HG02798 (cell line): ENCODE data around the gene ADRA1B.

Experiments
- ATAC-seq: cut with Tn5 transposase; IDR thresholded peaks from one replicate; pipeline ENCODE4 v1.9.1; 2021; ENCODE audit warnings: mild to moderate bottlenecking; ENCODE audit not compliant: unreplicated experiment, poor library complexity

Gene ADRA1B

DNA sequence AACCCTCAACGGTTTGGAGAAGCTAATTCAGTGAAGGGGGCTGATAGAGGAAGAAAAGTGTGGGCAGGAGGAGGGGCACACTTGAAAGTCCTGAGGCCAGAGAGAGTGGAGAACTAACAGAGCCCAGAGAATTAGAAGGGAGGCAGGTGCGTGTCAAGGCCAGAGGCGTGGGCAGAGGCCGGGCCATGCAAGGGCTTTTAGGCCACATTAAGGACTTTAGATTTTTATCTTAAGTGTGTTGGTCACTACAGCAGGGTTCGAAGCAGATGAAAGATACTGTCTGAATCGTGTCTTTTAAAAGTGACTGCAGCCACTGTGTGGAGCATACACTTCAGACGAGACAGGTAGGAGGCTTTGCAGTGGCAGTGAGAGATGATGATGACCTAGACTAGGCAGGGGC lies 6.7 kb downstream of the ADRA1B start:
- no peak for ATAC-seq

DNA sequence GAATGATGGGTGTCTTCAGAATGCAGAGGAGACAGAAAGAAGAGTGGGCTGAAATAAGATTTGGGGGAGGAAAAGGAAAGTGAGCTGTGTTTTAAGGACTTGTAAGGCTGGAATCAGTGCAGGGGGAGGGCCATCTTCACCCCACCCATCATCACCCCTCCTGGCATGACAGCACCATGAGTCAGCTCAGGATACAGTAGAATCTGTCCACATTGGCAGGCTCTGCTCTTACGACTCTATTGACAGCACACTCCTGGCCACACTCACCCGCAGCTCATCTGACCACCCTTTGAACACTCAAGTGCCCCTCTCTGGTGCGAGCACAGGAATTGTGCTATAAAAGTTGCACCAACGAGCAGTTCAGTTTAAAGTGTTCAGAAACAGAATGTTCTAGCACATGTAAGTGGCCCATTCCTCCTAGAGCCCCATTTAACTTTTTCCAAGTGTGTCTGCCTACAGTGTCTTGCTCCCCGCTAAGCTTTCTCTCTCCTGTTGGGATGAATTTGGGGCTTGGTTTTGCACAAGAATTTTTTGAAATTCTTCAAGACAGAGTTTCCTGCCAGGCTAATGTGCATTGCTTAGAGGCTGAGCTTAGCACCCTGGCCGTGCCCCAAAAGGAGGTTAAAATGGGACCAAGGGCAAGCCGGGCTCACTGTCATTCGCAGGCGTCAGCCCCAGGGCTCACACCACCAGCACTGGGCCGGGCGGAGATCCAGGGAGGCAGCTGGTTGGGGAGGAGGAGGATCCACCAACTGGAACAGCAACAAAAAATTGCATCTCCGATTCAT lies 12.0 kb downstream of the ADRA1B start:
- ATAC-seq: no peak

DNA sequence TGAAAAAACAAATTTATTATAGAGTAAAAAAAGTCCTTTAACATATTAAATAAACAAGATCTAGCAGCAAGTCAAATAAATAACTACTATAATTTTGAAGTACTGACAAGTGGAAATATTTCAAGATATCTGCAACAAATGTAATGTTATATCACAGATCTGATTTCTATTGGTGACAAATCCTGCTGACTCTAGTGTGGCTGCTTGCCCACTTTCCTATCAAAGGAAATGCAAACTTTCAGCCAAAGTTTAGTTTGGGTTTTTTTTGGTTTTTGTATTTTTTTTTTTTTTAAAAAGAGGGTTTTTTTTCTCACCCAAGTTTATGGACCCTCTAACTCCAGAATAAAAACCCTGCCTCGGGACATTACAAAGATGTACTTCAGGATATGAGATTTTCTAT lies 12.9 kb downstream of the ADRA1B start:
- no peak for ATAC-seq

DNA sequence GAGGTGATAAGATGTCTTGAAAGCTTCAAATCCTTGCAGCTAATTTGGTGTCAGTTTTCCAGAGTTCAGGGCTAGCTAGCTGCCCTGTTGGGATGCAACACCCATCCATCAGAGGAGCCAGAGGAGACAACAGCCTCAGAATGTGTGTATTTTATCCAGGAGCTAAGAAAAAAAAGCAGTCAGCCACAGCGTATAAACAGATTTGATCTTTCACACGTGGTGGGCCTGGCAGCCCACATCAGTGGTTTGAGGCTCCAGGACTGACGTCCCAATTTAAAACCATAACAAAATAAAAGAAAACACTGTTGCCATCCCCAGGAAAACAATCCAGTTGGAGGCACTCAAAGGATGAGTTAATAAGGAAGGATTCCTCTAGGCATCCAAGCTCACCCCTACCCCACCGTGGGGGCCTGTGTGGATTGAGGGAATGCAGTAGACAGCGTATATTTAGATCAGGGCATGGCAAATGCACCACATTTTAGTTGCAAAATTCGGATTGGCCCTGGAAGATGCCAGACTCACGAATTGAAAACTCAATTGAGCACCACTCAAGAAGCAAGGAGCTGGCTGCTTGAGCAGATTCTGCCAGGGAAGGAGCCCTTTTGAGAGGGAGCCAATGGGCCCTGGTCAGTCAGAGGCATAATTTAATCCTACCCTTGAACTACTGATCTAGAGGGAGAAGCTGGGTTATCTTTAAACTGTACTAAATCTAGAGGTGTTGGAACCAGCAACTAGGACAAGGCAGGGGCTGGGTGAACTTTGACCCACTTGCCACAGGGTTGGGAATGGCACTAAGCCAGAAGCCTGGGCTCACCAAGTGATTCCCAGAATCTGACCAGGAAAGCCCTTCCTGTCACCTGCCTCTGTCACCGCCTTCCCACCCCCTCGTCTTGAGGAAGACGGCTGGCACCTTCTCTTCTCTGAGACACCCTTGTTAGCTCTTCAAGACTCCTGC lies 17.5 kb downstream of the ADRA1B start:
- no peak for ATAC-seq

DNA sequence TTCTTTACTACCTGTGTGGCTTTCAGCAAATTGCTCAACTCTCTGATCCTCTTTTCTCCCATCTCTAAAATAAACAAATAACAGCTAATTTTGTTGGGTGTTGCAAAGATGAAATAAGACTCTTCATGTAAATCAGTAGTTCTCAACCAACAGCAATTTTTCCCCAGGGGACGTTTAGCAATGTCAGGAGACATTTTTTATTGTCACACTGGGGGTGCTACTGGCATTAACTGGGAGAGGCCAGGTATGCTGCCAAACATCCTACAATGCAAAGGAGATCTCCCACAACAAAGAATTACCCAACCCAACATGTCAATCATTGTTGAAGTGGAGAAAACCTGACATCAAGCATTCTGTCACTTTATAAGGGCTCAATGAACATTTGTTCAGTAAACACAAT lies 19.7 kb downstream of the ADRA1B start:
- no peak for ATAC-seq

DNA sequence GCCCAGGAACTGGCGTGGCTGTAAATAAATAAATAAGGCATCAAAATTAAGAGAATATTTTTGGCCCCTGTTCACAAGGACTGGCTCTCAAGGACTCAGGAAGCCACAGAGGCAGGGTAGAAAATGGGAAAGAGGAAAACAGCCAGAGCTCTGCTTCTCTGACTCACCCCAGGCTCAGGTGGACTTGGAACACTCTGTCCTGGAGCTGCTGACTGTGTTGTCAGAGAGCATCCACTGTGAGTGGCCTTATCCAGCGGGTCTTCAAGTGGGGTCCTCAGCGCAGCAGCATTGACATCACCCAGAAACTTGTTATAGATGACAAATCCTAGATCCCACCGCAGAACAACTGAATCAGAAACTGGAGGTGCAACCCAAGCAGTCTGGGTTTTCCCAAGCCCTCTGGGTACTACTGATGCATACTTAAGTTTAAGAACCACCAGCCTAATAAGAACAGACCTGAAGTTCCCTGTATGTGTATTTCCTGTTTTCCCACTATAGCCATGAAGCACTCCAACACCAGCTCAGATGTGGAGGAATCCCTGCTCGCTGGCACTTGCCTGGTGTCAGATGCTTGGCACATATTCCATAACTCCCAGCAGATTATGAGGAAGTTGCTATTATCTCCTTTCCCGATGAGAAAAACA lies 20.5 kb downstream of the ADRA1B start:
- ATAC-seq: no peak

DNA sequence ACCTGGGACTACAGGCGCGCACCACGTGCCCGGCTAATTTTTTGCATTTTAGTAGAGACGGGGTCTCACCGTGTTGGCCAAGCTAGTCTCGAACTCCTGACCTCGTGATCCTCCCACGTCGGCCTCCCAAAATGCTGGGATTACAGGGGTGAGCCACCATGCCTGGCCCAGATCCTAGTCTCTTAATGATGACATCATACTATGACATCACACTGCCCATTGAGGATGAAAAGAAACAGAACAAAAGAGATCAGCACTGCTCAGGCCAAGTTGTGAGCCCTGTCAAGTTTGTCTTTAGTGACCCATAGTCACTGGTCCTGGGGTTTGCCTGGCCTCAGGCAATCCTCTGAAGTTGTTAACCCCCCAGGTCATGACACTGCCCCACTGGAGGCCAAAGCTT lies 21.3 kb downstream of the ADRA1B start:
- no peak for ATAC-seq

DNA sequence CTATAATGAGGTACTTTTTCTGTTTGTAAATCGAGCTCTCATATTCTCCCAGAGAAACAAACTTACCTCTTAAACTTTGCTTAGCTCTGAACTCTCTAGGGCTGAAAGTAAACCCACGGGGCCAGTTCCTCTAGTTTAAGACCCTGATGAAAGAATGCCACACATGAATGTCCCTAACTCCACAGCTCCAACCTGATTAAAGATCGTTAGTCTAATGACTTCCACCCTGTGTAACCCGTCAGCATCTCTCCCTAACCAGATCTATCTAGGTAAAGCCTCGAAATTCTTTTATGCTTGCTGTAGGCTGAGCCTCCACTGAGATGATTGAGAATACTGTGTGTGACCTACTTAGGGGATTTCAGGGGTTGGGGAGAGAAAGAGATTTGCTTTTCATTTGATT lies 27.0 kb downstream of the ADRA1B start:
- ATAC-seq: no peak

DNA sequence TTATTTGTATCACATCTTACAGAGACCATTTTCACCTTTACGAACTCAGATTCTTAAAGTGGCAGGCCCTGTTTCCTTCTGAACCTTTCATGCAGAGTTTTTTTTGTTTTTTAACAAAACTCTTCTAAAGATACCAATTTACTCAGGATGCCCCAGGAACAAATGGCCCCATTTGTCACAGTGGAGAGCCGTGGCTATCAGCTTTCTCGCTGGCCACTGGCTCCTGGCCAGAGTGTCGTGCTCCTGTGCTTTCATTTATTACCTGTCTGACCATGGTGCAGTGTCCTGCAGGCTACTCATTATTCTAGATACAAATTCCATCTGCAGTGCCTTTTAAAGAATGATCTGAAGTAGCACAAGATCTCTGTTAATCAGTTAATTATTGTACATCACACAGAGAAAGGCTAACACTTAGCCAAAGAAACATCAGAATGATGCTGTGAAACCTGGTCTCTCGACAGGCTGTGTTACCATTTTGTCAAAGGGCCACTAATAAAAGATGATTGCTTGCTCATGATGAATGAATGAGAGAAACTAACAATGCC lies 27.8 kb downstream of the ADRA1B start:
- no peak for ATAC-seq

DNA sequence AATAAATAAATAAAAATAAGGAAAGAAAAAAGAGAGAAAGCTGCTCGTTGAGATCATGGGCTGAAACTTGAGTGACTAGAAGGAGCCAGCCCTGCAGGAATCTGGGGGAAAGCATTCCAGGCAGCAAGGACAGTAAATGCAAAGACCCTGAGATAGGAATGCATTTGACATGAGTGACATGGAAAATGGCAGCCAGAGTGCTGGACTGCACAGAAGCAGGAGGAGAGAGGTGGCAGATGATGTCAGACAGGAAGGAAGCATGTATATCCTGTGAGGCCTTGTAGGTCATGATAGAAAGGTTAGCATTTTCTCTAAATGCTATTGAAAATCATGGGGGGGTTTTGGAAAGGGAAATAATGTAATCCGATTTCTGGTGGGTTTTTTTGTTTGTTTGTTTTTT lies 29.1 kb downstream of the ADRA1B start:
- ATAC-seq: no peak

DNA sequence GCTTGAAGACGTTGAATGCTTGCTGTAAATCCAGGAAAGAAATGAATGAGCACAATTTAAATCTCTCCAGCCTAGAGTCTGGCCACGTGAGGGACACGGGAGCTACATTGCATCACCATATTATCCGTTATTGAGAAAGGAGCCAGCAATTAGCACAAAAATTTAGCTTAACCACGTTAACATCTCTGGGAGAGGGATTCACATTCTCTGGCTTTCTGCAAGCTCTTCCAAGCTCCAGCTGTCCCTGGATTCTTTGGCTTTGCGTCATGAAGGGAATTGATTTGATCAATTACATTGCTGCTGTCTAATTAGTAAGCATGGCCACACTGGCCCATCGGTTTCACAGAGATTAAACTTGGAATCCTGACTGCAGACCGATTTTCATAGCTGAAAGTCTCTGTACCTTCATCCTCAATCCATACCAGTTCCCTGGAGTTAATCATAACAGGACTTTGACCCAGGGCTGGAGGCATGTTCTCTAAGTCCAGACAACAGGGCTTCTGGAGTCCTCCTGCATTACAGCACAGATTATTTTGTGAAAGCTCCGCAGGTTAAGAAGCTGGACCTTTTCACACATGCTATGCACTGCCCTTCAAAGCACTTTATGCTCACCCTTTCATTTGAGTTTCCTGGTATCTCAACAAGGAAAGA lies 31.6 kb downstream of the ADRA1B start:
- no peak for ATAC-seq

DNA sequence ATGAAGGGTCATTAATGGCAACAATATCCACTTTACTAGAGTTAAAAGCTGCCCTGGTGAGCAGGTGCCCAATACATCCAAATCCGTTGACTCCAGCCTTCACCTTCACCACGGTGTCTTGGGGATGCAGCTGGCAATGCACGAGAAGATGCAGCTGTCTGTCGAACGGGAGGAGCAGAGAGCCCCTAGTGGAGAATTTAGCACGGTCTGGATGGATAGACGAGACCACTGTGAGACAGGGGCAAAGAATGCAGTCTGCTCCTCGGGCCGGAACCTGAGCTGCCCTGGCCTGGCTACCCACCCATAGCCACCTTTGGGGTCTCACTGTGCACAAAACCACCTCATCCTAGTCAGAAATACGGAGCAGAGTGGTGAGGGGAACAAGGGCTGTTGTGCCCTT lies 35.1 kb downstream of the ADRA1B start:
- no peak for ATAC-seq

DNA sequence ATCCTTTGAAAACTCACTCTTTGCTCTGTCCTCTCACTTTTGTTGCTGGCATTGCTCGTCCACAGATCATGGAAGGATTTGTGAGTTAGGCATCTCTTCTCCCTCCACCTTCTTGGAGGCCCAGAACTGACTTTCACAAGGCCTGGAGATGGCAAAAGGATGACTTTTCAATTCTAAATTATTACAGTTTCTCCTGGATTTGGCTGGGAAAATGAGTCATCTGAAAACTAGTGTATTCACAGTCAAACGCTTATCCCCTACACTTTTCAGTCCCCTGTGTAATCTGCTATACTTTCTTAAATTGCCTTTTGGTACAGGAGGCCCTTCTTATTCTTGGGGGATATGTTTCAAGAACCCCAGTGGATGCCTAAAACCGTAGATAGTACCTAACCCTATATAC lies 35.6 kb downstream of the ADRA1B start:
- ATAC-seq: no peak

DNA sequence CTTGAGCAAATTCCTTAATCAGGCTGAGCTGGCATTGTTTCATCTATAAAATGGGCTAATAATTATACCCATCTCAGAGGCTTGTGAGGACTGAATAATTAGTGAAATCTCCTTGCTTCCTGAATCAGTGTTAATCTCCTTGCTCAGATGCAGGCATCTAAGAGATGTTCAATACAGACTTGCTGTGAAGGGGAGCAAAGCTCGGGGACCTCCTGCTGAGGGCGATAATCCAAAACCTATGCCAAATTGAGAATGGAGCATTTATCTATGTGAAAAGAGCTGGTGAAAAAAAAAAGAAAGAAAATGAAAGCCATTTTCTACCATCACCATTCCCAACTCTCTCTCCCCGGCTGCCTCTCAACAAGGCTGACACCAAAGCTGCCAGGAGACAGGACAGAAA lies 37.3 kb downstream of the ADRA1B start:
- no peak for ATAC-seq

DNA sequence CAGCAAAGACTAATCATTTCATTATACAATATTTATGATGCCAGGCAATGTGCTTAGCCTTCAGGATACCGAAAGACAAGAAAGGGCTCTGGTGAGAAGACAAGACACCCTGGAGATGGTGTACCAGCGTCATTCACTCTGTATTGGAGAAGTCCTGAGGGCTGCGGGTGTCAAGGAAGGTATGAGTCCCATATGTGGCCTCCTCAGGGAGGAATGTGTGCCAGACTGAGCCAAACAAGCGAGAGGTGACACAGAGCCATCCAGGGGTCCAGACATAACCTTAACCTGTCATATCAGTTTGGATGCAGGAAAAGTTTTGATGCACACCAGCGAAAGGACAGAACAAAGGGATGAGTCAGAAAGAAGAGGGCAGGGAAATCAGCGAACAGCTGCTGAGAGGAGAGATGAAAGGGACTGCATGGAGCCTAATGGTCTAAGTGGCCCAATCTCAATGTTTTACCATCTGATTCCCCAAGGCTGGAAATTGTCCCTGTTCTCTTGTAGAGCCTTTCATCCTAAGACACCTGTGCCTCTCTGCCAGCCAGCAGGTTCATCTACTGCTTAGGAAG lies 38.9 kb downstream of the ADRA1B start:
- no peak for ATAC-seq

DNA sequence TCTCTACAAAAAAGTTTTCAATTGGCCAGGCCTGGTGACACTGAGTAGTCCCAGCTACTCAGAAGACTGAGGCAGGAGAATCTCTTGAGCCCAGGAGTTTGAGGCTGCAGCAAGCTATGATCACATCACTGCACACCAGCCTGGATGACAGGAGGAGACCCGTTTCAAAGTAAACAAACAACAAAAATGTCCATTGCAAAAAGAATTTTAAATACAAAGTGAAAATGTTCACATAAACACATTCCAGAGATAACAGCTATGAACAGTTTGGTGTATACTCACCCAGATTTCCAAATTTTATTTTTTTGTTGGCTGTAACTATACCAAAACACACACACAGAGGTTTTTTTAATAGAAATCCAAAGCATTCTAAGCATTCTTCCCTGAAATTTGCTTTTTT lies 39.8 kb downstream of the ADRA1B start:
- no peak for ATAC-seq

DNA sequence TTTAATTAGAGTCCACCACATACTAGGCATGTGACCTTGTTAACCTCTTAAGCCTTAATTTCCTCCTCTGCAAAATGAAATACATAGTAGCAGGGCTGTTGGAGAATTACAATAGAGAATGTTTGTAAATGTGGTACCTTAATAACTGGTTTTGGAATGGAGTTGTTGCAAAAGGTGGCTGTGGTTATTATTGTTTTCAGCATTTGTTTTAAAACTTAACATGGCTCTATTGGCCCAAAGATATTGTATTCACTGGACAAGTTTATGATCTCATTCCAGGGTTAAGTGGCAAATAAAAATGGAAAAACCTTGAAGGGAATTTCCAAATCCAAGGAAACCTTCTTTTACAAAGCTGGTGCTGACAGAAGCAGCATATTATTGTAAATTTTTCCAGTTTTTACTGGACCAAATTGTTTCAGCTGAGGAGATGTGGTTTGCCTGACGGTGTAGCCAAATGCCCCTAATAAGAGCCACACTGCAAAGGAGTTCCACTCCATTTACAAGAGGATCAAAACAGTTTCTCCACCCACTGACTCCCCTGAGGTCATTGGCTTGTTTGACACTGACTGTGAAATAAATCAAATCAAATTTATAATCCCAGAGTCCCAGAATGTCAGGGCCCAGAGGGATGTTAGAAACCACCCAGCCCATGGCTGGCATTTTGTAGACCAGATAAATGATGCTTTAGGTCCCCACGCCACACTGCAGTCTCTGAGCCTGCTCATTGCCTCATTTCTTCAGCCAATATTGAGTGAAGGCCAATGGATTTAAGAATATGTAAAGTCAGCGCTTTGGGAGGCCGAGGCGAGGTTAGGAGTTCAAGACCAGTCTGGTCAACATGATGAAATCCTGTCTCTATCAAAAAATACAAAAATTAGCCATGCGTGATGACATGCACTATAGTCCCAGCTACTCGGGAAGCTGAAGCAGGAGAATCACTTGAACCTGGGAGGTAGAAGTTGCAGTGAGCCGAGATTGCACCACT lies 45.2 kb downstream of the ADRA1B start:
- no peak for ATAC-seq

DNA sequence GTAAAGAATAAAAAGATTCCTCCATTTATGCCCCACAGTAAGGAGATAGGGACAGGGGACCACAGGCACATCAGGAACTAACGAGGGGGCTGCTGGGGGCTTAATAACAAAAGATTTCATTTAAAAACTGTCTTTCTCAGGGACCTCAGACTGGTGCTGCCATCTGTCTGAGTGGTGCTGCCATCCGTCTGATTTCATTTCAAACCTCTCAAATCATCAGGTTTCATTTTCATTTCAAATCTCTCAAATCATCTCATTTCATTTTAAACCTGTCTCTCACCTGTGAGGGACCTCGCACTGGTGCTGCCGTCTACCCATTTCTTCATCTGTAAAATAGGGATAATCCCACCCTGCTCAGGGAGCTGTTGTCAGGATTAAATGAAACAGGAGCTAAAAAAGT lies 45.9 kb downstream of the ADRA1B start:
- ATAC-seq: no peak

DNA sequence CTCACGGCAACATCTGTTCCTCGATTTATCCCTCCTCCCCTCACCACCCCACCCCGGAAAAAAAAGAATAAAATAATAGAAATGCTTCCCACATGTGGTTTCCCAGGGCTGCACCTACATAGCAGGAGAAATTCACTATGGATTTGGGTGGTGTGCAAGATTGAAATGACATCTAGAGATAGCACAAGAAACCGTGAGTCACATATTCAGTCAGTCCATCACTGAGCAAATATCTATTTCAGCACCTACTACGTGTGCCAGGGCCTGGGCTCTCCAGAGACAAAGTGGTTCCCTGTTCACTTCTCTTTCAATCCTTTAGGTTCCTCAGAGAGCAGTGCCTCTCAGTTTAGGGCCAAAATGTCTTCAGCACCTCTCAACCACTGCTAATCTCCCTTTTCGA lies 47.7 kb downstream of the ADRA1B start:
- no peak for ATAC-seq
